HG03469 (cell line): ENCODE measurements around the gene SZRD1.

Experiments
- ATAC-seq: cut with Tn5 transposase; IDR thresholded peaks from one replicate; pipeline ENCODE4 v1.9.1; 2021; ENCODE audit warnings: mild to moderate bottlenecking, moderate library complexity, moderate number of reproducible peaks; ENCODE audit not compliant: unreplicated experiment

Gene SZRD1

DNA sequence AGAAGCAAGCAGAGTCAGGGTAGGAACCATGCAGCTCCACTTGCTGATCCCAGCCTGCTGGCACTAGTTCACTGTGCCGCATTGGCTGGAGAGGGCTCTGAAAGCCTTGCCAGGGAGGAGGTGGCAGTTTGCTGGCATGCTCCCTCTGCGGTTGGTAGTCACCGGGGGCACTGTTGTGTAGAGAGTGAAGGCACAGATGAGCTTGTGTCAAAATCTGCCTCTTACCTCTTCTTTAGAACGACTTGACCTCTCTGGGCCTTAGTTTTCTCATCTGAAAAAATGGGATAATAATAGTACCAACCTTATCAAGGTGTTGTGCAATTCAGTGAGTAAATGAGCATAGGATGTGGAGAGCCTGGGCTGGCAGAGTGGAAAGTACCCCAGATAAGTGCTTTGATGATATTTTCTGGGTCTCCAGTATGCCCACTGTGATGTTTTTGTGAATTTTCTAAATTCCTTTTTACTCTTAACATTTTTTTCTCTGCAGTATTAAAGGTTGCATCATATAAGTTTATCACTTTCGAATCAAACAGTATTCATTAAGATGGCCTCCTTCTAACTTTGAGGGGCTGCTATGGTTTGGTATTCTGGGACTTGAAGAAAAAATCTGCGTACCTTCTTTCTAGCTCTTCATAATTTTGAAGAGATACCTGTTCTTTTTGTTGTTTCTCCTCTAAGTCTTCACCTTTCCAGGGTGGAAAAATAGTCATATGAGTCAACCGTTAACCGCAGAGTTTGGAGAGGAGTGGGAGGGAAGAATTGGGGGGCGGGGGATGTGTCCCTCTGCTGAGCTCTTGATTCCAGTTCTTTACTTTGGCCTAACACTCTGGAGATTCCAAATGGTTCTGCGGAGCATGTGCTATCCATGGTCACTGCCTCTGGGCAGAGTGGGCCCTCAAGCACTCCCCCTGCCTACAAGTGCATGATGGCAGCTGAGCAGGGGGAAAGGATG lies 26.8 kb downstream of the SZRD1 start:
- no peak for ATAC-seq

DNA sequence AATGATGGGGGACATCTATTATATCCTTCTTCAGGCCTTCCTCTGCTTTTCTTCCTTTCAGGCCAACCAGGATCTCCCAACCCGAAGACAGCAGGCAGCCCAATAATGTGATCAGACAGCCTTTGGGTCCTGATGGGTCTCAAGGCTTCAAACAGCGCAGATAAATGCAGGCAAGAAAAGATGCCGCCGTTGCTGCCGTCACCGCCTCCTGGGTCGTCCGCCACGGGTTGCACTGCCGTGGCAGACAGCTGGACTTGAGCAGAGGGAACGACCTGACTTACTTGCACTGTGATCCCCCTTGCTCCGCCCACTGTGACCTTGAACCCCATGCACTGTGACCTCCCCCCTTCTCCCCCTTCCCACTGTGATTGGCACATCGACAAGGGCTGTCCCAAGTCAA lies 27.9 kb downstream of the SZRD1 start:
- no peak for ATAC-seq

DNA sequence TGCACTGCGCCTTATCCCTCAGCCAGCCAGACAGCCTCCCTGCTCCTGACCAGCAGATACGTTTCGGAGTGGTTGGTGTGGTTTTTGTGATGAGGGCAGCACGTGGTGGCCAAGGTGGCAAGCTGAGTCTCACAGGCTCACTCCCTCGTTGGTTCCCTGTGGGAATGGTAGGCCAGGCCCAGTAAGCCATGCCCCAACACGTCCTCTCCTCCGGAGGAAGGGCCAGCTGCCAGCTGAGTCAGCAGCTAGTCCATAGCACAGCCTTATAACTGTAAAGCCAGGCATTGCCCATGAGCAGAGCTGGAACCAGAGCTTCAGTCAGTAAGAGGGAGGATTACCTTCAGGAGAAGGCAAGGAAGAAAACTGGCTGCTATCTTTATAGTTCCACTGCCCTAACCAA lies 29.5 kb downstream of the SZRD1 start:
- no peak for ATAC-seq

DNA sequence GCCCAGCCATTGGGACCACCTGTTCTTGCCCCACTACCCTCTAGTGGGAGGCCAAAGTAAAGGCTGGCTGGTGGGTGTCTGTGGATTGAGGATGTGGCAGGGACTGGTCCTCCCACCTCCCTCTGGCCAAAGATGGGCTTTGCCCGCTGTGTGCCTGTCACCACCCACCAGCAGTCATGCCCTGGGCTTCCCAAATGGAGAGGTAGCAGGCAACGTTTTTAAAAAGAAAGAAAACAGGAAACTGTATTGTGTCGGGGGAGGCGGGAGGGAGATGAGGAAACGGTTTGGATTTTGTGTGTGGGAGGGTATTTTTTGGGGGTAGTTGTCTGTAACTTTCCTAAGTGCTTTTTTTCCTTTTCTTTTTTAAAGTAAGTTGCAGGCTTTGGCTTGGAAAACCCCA lies 30.1 kb downstream of the SZRD1 start:
- ATAC-seq, result no peak

DNA sequence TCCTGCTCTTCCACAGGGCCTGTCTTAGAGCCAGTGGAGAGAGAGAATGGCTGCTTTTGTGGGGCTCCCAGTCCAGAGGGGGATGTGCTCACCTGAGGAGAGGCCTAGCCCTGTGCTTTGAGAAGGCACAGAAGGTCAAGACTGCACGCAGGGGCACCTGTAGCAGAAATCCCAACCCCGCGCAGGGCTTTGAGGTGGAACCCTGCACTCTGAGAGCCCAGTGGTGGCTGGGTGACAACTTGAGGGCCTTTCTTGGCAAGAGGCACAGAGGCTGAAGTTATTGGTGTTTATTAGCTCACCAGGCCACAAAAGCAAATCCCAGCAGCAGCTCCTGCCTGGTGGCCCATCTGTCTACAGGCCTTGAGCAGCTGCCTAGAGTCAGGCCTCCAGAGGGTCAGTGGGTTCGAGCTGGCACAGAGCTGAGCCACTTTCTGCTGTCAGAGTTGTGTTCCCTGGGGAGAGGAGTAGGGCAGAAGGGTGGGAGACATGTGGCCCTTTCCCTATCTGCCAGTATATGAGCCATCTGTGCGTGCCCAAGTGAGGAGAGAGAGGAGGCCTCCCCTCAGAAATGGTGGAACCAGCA lies 31.4 kb downstream of the SZRD1 start:
- ATAC-seq, result no peak

DNA sequence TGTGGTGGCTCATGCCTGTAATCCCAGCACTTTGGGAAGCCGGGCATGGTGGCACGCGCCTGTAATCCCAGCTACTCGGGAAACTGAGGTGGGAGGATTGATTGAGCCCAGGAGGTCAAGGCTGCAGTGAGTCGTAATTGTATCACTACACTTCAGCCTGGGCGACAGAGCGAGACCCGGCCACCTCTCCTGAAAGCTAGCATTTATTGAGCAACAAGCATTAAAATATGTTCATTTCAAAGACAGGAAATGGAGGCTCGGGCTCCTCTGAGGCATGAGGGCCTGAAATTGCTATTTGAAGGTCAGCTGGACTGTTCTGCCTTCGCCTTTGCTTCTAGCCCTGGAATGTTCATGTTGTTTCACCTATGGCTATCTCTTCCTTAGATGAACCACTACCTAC lies 35.7 kb downstream of the SZRD1 start:
- ATAC-seq, result no peak

DNA sequence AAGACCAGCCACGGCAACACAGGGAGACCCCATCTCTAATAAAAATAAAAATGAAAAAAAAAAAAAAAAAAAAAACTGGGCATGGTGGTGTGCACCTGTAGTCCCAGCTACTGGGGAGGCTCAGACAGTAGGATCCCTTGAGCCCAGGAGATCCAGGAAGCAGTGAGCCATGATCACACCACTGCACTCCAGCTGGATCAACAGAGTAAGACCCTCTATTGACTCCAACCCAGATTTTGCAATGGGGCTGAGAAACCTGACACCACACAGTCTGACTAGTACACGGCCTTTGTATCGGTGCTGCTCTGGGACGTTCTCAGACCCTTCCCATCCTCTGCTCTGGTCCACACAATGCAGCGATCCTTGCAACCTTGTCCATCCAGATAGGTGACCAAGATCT lies 38.4 kb downstream of the SZRD1 start:
- ATAC-seq, result no peak

DNA sequence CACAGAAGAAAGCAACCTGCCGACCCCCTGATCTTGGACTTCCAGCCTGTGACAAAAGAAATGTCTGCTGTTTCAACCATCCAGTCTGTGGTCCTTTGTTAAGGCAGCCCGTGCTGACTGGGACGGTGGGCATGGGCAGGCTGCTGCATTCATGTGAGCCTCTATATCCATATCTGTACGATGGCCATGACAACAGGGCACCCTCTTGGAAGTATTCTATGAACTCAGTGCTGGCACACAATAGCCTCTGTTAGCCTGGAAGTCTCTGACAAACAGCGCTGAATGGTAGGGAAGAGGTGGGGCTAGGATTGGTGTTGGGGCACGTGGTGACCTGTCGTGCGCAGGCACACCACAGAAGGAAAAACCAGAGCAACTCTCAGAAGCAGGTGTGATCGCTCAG lies 39.8 kb downstream of the SZRD1 start:
- no peak for ATAC-seq

DNA sequence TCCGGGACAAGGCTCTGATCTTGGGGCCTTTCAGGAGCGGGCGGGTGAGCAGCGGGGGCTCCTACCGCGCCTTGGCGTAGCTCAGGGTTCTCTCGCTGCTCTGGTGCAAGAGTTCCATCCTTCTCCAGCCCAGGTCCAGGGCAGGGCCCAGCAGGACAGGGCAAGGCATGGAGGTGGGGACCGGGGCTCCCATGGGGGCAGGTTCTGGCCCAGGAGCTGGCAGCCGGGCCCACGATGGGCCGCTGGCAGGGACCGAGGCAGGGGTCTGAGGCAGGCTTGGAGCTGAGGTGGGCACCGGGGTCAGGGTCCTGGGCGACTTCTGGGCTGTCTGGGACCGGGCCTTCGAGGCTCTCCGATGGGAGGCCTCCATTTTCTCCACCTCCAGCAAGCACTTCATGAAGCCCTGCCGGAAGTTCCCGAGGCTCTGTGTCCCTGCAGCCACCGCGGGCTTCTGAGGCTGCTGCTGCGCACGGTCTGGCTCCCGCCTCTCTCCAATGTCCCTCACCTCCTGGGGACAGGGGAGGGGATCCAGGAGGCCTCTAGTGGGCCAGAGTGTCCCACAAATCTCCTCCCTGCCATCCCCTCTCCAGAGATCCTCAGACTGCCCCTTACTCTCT lies 42.6 kb downstream of the SZRD1 start:
- ATAC-seq, result no peak

DNA sequence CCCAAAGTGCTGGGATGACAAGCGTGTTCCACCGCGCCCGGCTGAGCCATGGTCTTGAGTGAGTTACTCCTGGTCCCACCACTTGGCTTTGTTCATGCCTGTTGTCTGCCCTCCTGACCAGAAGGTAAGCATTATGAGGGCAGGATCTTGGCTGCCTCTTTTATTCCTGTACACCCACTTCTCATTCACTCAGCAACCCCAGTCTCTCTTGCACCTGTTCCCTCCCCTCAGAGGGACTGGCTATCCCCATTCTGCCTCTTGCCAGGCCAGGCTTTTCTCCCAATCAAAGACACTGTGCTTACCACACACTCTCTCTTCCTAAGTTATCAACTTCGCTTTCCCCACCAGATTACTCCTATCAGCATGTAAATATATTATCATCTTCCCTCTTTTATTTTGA lies 43.8 kb downstream of the SZRD1 start:
- ATAC-seq, result no peak

DNA sequence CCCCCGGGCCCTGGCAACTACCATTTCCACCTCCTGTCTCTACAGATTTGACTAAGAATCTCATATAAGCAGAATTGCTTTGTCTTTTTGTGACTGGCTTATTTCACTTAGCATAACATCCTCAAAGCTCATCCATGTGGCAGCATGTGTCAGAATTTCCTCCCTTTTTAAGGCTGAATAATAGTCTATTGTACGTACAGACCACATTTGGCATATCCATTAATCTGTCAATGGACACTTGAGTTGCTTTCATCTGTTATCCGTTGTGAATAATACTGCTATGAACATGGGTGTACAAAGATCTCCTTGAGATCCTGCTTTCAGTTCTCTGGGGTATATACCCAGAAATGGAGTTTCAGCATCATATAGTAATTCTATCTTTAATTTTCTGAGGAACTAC lies 46.1 kb downstream of the SZRD1 start:
- ATAC-seq, result no peak

DNA sequence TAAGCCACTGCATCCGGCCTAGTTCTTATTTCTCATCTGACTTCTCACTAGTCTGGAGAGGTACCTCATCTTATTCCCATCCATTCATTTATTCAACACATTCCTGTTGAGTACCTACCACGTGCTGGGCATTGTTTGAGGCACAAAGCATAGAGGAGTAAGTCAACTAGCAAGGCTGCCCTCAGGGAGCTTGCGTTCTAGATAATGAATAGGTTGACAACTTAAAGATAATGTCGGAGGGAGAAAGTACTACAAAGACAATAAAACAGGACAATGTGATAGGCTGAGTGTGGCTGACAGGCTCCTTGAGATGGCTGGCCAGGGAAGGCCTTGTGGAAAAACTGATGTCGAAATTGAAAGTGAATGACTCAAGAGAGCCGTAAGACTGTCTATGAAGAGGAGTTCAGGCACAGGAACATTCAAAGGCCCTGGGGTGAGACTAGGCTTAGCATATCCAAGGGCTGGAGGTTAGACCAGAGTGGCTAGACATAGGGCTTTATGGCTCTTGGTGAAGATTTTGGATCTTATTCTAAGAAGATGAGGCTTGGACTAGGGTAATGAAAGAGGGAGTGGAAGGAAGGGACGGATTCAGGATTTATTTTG lies 51.9 kb downstream of the SZRD1 start:
- no peak for ATAC-seq

DNA sequence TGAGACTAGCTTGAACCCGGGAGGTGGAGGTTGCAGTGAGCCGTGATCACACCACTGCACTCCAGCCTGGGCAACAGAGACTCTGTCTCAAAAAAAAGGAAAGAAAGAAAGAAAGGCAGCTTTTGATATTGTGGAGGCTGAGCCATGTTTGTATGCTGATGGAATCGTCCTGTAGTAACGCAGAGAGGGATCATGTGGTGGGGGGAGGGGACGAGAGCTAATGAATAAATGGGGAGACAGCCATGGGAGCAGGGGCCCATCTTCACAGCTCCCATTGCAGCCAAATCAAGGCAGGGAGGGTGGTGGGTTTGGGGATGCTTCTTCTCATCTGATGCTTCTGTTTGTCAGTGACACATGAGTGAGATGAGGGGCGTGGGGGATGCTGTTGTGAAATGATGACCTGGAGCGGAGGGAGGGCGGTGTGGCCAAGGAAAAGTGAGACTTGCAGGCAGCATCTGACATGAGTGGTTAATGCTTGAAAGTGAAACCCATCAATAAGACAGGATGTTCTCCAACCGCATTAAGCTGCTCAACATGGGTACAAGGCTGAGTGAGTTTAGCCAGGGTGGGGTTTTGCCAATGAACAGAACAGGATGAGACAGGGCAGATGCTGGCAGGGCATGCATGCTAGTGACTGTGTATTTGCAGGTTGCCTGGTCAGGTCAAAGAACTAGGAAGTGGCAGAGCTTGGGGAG lies 53.5 kb downstream of the SZRD1 start:
- no peak for ATAC-seq

DNA sequence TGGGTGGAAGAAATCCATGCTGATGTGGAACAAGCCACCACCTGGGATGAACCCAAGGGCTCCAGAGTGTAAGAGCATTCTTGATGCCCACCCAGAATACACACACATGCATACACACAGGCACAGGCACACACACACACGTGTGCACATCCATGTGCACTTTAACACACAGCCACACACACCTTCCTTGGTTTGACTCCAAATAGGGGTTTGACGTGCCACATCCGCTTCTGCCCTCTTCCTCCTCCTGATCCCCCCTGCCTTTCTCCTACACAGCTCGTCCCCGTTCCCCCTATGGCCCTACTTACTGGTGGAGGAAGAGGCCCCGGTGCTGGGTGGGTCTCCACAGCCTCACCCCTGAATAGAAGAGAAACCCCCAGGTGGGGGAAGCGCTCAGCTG lies 54.2 kb downstream of the SZRD1 start:
- ATAC-seq, result no peak

DNA sequence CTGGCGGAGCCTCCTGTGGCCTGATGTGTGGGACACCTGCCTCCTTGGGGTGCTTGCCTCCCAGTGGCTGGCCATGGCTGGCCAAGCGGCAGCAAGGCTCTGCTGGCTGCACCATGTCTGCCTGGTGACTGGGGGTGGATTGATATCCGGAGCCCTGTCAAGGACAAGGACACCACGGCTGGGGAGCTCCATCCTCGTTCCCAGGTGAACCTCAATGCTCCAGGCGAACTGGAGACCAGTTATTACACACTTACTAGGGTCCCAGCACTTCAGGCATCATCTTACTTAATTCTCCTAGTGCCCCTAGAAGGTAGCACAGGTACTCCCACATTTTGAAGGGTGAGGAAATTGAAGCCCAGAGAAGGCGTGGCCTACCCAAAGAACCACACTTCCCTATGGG lies 55.0 kb downstream of the SZRD1 start:
- no peak for ATAC-seq

DNA sequence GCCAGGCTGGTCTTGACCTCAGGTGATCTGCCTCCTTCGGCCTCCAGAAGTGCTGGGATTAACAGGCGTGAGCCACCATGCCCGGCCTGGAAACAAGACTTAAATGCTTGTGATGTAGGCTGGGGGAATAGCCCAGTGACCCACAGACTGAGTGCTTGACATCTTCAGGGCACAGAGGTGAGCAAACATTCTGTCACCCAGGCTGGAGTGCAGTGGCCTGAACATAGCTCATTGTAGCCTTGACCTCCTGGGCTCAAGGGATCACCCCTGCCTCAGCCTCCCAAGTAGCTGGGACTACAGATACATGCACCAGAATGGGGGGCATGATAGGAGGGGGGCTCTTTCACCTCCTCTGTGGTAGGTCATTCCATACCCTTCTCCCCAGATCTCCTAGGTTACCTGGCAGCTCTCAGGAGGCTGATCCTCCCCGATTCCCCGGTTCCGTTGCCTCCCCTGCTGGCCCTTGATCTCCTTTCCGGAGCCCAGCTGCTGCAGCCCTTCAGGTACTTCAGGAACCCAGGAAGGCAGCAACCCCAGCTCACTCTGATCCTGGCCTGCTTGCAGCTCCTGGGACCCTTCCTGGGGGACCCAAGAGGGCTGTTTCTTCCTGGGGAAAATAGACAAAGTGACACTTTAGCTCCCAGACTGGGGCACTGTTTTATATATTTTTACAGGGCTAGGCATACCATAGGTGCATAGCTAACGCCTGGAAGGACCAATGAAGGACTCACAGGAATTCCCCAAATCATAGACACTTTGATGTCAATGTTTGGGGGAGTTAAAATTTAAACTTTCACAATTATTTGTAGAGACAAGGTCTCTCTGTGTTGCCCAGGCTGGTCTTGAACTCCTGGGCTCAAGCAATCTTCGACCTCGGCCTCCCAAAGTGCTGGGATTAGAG lies 58.3 kb downstream of the SZRD1 start:
- ATAC-seq, result no peak

DNA sequence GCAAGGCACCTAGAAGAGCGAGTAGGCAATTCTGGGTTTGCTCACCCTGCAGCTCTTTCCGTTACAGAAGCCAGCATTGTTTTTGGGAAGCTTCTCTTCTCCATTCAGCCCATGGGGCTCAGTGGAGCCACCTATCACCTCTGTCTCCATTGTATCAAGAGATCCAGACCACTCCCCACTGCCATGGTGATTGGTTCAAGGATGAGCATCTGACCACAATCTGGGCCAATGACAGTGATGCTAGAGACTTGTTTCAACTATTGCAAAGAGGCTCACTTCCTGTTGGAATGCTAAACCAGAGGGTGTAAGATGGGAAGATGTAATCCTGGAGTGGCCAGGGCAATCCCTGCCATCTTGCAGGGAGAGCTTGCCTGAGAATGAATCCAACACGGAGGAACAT lies 63.6 kb downstream of the SZRD1 start:
- no peak for ATAC-seq

DNA sequence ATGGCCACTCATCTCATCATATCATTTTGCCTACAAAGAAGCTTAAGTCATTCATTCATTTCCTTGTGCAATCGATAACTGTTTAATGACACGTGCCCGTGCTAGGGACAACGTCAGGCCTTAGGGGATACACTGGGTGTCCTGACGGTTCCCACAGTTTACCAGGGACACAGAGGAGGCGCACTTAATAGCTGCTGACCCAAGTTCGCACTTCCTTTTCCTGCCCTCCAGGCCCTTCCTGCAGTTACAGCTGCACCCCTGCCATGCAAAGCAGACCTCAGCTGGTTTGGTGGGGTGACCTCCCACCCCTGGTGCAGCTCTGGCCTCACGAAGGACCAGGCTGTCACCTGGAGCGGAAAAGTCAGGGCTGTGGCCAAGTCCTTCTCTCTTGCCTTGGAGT lies 66.0 kb downstream of the SZRD1 start:
- ATAC-seq, result no peak

DNA sequence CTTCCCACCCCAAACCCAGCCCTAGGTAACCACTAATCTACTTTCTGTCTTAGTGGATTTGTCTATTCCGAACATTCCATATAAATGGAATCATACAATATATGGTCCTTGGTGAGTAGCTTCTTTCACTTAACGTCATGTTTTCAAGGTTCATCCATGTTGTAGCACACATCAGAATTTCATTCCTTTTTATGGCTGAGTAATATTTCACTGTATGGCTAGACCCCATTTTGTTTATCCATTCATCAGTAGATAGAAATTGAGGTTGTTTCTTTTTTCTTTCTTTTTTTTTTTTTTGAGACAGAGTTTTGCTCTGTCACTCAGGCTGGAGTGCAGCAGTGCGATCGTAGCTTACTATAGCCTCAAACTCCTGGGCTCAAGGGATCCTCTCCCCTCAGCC lies 67.0 kb downstream of the SZRD1 start:
- ATAC-seq, result no peak

DNA sequence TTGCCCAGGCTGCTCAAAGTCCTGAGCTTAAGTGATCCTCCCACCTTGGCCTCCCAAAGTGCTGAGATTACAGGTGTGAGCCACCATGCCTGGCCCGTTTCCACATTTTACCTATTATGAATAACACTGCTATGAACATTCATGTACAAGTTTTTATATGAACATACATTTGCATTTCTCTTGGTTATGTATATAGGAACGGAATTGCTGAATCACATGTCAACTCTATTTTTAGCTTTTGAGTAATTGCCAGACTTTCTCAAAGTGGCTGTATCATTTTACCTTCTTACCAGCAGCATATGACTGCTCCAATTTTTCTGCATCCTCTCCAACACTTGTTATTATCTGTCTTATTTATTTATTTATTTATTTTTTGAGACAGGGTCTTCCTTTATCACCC lies 67.5 kb downstream of the SZRD1 start:
- no peak for ATAC-seq
